ENCODE data around the gene ADAP1. TPM values are rescaled to one million over a fixed set of nuclear protein-coding genes. Genes with fewer than 3 reads are reported as not detected.

The ADAP1 gene
- total RNA-seq, 1 donor from 2014 or later: 26.9 TPM

DNA sequence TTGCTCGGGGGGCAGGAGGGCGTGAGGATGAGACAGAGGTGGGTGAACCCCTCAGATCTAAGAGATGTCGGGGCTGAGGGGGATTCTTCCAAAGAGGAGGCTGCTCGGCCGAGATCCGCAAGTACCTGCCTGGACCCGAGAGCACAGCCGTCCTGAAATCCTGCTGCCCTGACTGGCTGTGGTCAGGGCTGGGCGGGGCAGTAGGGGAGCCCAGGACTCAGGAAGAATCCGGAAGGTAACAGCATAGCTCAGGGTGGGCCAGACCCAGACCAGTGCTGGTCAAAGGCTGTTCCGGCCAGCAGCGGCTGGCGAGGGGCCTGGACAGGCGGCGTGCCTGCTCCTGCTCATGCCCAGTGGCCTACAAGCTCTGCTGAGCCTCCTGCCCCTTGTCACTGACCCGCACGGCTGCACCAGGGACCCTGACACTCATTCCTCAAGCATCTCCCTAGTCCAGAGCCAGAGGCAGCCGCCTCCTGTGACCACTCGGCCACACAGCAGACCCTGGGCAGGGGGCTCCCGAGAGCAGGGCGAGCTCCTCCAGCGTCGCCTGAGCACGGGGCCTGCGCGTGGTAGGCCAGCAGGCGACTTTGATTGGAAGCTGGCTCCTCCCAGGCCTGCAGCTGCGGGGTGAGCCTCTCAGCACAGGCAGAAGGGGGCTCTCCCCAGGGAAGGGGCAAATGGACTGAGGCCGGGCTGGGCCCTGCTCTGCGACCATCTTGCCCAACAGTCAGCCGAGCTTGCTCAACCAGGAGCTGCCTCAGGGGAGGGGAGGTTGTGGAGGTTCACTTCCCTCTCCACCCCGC, 3.1 kb upstream of the ADAP1 start:
- Histone ChIP-seq H3K27me3 (ENCODE audit: control insufficient read depth, insufficient read depth, low read length) (peaks cover 2% of the 10 kb centered on the region), H3K36me3 (ENCODE audit: control insufficient read depth, insufficient read depth, low read length) (no peaks in the 10 kb centered on the region), H3K4me3 (ENCODE audit: low read depth, low read length) (no peak overlapping the region)
- DNase-seq (ENCODE audit: low read depth) (no peak), FAIRE-seq (no peak)
- TF ChIP-seq, protein P1, sequence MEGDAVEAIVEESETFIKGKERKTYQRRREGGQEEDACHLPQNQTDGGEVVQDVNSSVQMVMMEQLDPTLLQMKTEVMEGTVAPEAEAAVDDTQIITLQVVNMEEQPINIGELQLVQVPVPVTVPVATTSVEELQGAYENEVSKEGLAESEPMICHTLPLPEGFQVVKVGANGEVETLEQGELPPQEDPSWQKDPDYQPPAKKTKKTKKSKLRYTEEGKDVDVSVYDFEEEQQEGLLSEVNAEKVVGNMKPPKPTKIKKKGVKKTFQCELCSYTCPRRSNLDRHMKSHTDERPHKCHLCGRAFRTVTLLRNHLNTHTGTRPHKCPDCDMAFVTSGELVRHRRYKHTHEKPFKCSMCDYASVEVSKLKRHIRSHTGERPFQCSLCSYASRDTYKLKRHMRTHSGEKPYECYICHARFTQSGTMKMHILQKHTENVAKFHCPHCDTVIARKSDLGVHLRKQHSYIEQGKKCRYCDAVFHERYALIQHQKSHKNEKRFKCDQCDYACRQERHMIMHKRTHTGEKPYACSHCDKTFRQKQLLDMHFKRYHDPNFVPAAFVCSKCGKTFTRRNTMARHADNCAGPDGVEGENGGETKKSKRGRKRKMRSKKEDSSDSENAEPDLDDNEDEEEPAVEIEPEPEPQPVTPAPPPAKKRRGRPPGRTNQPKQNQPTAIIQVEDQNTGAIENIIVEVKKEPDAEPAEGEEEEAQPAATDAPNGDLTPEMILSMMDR (IDR thresholded peaks at IDR 0.05; ENCODE audit: insufficient read depth, low read length, severe bottlenecking): no peak

DNA sequence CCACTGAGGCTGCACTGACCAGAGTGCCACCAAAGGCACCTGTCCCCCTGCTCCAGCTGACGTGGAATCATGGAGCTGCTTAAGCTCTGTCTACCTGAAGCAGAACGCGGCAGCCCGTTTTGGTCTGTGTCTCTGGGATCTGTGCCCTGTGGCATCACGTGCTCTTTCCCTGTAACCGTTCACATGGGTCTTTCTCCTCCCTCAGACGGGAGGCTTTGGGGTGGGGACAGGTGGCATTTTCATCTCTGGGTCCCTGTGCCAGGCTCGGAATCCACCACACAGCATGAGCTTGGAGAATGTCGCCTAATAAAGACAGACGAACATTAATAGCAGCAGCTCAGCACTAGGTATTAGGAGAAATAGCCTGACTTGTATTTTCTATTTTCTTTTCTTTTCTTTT, 1.6 kb upstream of the ADAP1 start:
- TF ChIP-seq, protein P1 (IDR thresholded peaks at IDR 0.05; ENCODE audit: insufficient read depth, low read length, severe bottlenecking): no peak
- DNase-seq (ENCODE audit: low read depth) (no peak), FAIRE-seq (no peak)
- H3K4me3 ChIP-seq (ENCODE audit: low read depth, low read length): no peak overlapping the region
- peaks cover 4% of the 10 kb centered on the region for H3K36me3 ChIP-seq (ENCODE audit: control insufficient read depth, insufficient read depth, low read length)
- H3K27me3 ChIP-seq (ENCODE audit: control insufficient read depth, insufficient read depth, low read length): peaks cover 2% of the 10 kb centered on the region

DNA sequence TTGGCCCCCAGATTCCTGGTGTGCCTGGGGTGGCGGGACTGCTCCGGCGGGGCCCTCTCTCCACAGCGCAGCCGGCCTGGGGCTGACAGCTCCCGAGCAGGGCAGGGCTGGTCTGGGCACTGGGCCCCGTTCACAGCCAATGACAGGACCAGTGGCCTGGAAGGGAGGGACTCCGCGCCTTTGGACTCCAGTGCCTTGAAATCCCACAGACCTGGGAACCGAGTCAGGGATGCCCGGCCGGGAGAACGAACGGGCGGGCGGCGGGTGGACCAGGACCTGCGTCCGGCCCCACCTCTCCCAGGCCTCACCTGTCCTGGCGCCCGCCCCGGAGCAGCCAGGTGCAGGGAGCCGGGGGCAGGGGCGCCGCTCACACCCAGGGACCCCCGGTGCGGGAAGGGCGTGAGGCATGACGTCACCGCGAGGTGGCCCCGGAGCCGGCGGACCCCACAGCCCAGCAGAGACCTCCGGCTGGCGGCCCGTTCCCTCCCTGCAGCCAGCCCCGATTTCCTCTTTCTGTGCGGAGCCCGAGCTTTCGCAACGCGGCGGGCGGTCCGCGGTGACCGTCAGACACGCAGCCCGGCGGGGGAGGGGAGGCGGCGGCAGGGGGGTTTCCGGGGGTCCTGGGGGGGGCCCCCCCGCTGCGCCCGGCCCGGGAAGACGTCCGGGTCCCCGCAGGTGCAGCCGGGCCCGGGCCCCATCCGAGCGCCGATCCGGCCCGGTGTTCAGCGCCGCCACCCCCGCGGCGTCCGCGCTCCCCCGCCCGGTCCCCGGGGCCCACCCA, 743 bp downstream of the ADAP1 start:
- Histone ChIP-seq H3K36me3 (ENCODE audit: control insufficient read depth, insufficient read depth, low read length) (peaks cover 4% of the 10 kb centered on the region), H3K27me3 (ENCODE audit: control insufficient read depth, insufficient read depth, low read length) (peaks cover 2% of the 10 kb centered on the region), H3K4me3 (ENCODE audit: low read depth, low read length) (peak overlapping the region; percentile 70)
- DNase-seq (ENCODE audit: low read depth) (peak; percentile 19), FAIRE-seq (no peak)
- TF ChIP-seq, protein P1 (IDR thresholded peaks at IDR 0.05; ENCODE audit: insufficient read depth, low read length, severe bottlenecking): no peak

DNA sequence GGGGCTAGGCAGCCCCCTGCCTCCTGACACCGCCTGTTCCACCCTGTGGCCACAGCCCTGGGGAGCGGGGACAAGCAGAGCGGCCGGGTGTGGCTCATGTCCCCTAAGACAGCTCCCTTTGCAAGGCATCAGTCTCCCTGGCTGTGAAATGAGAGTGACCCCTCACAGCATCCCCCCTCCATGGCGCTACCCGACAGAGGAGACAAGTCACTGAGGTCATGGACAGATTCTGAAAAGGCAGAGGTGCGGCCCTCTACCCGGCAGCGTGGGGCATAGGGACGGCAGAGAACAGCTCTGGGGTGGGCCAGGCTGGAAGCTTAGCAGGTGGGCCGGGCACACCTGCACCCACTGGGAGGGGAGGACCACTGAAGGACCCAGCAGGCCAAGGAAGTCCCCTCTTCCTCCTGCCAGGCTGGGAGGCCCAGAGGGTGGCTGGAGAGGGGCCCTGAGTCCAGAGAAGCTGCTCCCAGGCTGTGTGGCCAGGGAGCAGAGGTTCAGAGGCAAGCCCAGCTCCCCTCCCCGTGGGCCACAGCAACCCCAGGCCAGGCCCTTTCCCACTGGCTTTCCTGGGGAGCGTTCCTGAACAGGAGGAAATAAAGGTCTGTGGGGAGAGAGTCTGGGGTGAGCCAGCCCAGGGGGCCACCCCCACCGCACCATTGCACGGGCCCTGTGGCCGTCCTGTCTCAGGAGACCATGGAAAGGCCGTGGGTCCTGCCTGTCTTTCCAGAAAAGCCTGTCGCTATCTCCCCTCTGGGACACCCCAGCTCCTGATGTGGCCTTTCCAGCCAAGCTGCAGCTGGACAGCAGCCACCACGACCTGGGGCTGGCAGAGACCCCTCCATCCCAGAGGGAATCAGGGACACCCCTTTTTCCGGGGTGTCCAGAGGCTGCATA, 1.7 kb downstream of the ADAP1 start:
- FAIRE-seq: no peak
- DNase-seq (ENCODE audit: low read depth): no peak

DNA sequence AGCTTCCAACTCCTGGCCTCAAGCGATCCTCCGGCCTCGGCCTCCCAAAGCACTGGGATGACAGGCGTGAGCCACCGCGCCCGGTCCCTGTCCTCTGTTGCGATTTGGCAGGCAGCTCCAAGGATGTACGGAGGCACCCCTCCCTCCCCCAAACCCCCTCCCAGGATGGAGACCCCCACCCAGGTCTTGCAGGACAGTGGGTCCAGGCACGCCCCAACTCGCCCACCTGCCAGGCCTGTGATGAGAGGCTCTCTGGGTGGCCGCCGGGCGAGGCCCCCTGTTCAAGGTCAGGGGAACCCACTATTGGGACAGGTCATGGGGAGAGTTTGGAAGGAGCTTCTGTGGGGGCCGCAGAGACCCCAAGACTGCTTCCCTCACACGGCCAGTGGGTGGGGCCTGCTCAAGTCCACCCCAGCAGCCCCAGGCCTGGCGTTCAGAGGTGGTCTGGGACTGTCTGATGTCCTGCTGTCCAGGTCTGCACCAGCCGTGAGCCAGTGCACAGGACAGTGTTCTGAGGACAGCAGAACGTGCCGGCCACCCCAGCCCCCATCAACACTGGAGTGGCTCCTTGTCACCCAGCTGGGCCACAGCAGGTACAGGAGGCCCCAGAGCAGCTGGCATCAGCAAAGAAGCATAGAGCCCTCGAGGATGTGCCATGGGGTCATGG, 2.5 kb downstream of the ADAP1 start:
- Histone ChIP-seq H3K4me3 (ENCODE audit: low read depth, low read length) (no peak overlapping the region), H3K36me3 (ENCODE audit: control insufficient read depth, insufficient read depth, low read length) (peaks cover 4% of the 10 kb centered on the region), H3K27me3 (ENCODE audit: control insufficient read depth, insufficient read depth, low read length) (peaks cover 2% of the 10 kb centered on the region)
- DNase-seq (ENCODE audit: low read depth): no peak
- no peak for FAIRE-seq
- TF ChIP-seq, protein P1 (IDR thresholded peaks at IDR 0.05; ENCODE audit: insufficient read depth, low read length, severe bottlenecking): no peak

More for the DNA sequence above, 1.7 kb downstream of the ADAP1 start:
- Histone ChIP-seq H3K27me3 (ENCODE audit: control insufficient read depth, insufficient read depth, low read length) (peaks cover 2% of the 10 kb centered on the region), H3K36me3 (ENCODE audit: control insufficient read depth, insufficient read depth, low read length) (peaks cover 4% of the 10 kb centered on the region), H3K4me3 (ENCODE audit: low read depth, low read length) (peak overlapping the region; percentile 70)
- TF ChIP-seq, protein P1 (IDR thresholded peaks at IDR 0.05; ENCODE audit: insufficient read depth, low read length, severe bottlenecking): no peak
